HG03565 (cell line): Measurements from ENCODE around the gene ZNF154.
"Not testable (repeated sequence)": the region's sequence is repeated elsewhere in the genome, so short reads cannot be mapped to it uniquely, and the experiment has no call there.

ENCODE experiments used
- ATAC-seq: cut with Tn5 transposase; IDR thresholded peaks from one replicate; pipeline ENCODE4 v1.9.1; 2021; ENCODE audit warnings: mild to moderate bottlenecking, moderate library complexity; ENCODE audit not compliant: unreplicated experiment

The ZNF154 gene

GRCh38 chr19:57708641-57709361 is at the start of gene ZNF154:
Gene ZNF154 (minus strand): TSS chr19:57709204. CDS start chr19:57708971, 233 bp downstream.
- no peak for ATAC-seq

GRCh38 chr19:57757941-57758340 is 48.9 kb upstream of the ZNF154 start:
- no peak for ATAC-seq

- no peak for ATAC-seq
Measured at GRCh38 chr19:57755031-57755430, 46.0 kb upstream of the ZNF154 start.

- no peak for ATAC-seq
Measured at GRCh38 chr19:57754091-57754673, 45.2 kb upstream of the ZNF154 start.

- ATAC-seq, result no peak
Measured at GRCh38 chr19:57748029-57748428, 39.0 kb upstream of the ZNF154 start.

- no peak for ATAC-seq
Measured at GRCh38 chr19:57747472-57747807, 38.4 kb upstream of the ZNF154 start.

GRCh38 chr19:57746580-57747471 is 37.8 kb upstream of the ZNF154 start, which contains the start of gene ZNF776:
Gene ZNF776 (plus strand): TSS chr19:57746815. CDS start chr19:57747059, 244 bp downstream.
- peak; percentile 97 for ATAC-seq

- not testable (repeated sequence) for ATAC-seq
Measured at GRCh38 chr19:57738770-57739169, 29.8 kb upstream of the ZNF154 start.

GRCh38 chr19:57738320-57738719 is 29.3 kb upstream of the ZNF154 start:
- not testable (repeated sequence) for ATAC-seq

- no peak for ATAC-seq
Measured at GRCh38 chr19:57720878-57721277, 11.9 kb upstream of the ZNF154 start.

- ATAC-seq, result no peak
Measured at GRCh38 chr19:57719901-57720519, 11.0 kb upstream of the ZNF154 start.

GRCh38 chr19:57719424-57719823 is 10.4 kb upstream of the ZNF154 start:
- ATAC-seq, result no peak

- ATAC-seq, result no peak
Measured at GRCh38 chr19:57712222-57712621, 3.2 kb upstream of the ZNF154 start.

GRCh38 chr19:57709616-57710015 is 612 bp upstream of the ZNF154 start:
- ATAC-seq, result no peak

GRCh38 chr19:57706346-57706745 is 2.7 kb downstream of the ZNF154 start:
- no peak for ATAC-seq

GRCh38 chr19:57701625-57702024 is 7.4 kb downstream of the ZNF154 start:
- no peak for ATAC-seq

GRCh38 chr19:57689750-57690149 is 19.3 kb downstream of the ZNF154 start:
- no peak for ATAC-seq

- no peak for ATAC-seq
Measured at GRCh38 chr19:57688011-57688763, 20.8 kb downstream of the ZNF154 start.

- no peak for ATAC-seq
Measured at GRCh38 chr19:57687363-57688010, 21.5 kb downstream of the ZNF154 start.

- ATAC-seq, result no peak
Measured at GRCh38 chr19:57686727-57687126, 22.3 kb downstream of the ZNF154 start.
